Activated naive CD8-positive, alpha-beta T cell treated with anti-CD3 and anti-CD28 coated beads for 36 hours (primary cell): ENCODE measurements around the gene SLC25A33. TPM values are rescaled to one million over a fixed set of nuclear protein-coding genes. Genes with fewer than 3 reads are reported as not detected.

Experiments used
- DNase-seq: peaks from one replicate; pipeline ENCODE4 v3.0.0; 2021
- H3K27ac Mint-ChIP-seq: one replicate; pipeline ENCODE4 v1.8.0; 2022; ENCODE audit warnings: mild to moderate bottlenecking, moderate library complexity, mixed read lengths
- H3K27me3 Mint-ChIP-seq: one replicate; pipeline ENCODE4 v1.8.0; 2022; ENCODE audit warnings: mild to moderate bottlenecking, mixed read lengths
- H3K36me3 Mint-ChIP-seq: one replicate; pipeline ENCODE4 v1.8.0; 2021; ENCODE audit warnings: mild to moderate bottlenecking, mixed read lengths
- H3K4me1 Mint-ChIP-seq: one replicate; pipeline ENCODE4 v1.8.0; 2021; ENCODE audit warnings: mixed read lengths
- H3K4me3 Mint-ChIP-seq: one replicate; pipeline ENCODE4 v1.8.0; 2022; ENCODE audit warnings: mild to moderate bottlenecking, moderate library complexity, mixed read lengths
- H3K9me3 Mint-ChIP-seq: one replicate; pipeline ENCODE4 v1.8.0; 2022; ENCODE audit warnings: mixed read lengths
- total RNA-seq, 2 experiments: library from RNA; stranded (reverse); gene quantifications; one replicate each; pipeline ENCODE4 v1.2.3, GENCODE V29; 2021

Gene SLC25A33
- total RNA-seq, 2 experiments from 2014 or later: 11.1 to 13.2 TPM

DNA sequence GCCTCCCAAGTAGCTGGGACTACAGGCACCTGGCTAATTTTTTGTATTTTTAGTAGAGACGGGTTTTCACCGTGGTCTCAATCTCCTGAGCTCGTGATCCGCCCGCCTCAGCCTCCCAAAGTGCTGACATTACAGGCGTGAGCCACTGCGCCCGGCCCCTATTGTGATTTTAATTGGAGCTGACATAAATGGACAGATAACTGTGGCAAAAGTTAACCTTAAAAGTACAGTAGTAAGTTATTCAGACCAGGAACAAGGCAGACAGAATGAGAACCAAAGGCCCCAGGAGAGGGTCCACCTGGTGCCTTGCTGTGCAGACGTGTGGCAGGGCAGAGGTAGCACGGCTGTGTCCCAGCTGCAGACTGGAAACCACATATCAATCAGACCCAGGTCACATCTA lies 60.5 kb downstream of the SLC25A33 start:
- Mint-ChIP-seq H3K27ac (no peak overlapping the region), H3K36me3 (peaks cover 5% of the 10 kb centered on the region), H3K9me3 (no peaks in the 10 kb centered on the region), H3K4me1 (no peaks in the 10 kb centered on the region), H3K4me3 (no peak overlapping the region), H3K27me3 (no peaks in the 10 kb centered on the region)
- DNase-seq: no peak

DNA sequence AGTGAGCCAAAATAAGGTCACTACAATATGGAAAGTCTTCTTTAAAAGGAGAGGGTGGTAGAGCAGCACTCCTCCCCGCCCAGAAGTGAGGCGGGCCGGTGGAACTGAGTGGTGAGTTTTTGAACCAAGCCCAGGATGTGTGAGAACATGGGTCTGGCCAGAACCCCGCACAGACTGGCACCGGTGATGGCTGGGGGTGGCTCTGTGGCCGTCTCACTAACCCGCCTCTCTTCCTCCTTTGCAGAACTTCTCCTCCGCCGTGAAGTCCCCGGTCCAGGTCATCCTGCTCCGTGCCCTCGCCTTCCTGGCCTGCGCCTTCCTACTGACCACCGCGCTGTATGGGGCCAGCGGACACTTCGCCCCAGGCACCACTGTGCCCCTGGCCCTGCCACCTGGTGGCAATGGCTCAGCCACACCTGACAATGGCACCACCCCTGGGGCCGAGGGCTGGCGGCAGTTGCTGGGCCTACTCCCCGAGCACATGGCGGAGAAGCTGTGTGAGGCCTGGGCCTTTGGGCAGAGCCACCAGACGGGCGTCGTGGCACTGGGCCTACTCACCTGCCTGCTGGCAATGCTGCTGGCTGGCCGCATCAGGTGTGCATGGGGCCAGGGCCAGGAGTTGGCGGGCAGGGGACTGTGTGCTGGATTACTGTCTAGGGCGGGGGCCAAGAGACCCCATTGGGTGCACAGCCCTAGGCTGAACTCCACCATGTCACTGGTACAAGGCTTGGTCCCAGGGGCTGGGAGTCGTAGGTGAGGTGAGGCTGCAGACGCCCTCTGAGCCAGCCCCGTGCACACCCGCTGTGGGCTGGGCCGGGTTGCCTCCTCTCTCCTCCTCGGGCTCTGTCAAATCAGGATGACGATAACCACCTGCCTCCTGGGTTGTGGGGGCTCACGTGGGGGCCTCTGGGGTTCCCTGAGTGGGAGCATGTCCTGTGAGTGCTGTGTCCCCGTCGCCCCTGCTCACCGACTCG lies 61.9 kb downstream of the SLC25A33 start:
- Mint-ChIP-seq H3K9me3 (no peaks in the 10 kb centered on the region), H3K4me3 (no peak overlapping the region), H3K27ac (no peak overlapping the region), H3K36me3 (peaks cover 8% of the 10 kb centered on the region), H3K27me3 (no peaks in the 10 kb centered on the region), H3K4me1 (no peaks in the 10 kb centered on the region)
- DNase-seq: no peak

DNA sequence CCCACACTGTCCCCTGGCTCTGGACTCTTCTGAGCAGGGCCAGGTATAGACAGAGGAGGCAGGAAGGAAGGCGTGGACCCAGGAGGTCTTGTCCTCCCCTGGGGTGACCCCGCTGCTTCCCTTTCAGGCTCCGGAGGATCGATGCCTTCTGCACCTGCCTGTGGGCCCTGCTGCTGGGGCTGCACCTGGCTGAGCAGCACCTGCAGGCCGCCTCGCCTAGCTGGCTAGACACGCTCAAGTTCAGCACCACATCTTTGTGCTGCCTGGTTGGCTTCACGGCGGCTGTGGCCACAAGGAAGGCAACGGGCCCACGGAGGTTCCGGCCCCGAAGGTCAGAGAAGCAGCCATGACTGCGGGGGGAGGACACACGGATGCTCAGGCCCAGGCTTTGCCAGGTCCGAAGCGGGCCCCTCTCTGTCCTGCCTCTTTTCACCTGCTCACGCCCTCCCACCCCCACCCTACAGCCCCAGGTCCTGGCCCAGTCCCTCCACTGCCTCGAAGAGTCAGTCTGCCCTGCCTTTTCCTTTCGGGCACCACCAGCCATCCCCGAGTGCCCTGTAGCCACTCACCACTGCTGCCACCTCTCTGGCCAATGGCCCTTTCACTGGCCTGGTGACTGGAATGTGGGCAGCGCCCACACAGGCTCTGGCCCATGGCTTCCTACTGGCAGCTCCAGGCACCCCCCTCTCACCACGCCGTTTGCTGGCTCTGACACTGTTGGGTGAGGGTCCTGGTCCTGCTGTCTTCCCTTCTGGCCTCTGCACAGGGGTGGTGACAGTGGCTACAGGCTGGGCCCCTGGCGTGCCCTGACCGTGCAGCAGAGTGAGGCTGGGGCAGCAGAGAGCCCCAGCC lies 62.9 kb downstream of the SLC25A33 start:
- Mint-ChIP-seq H3K4me3 (no peak overlapping the region), H3K4me1 (no peaks in the 10 kb centered on the region), H3K27me3 (no peaks in the 10 kb centered on the region), H3K9me3 (no peaks in the 10 kb centered on the region), H3K36me3 (peaks cover 3% of the 10 kb centered on the region), H3K27ac (no peak overlapping the region)
- DNase-seq: no peak

GRCh38 chr1:9602794-9603167 lies 63.5 kb downstream of the SLC25A33 start:
- no peak overlapping the region for H3K4me3 Mint-ChIP-seq
- no peak overlapping the region for H3K27ac Mint-ChIP-seq
- no peak for DNase-seq
- no peaks in the 10 kb centered on the region for H3K9me3 Mint-ChIP-seq
- H3K36me3 Mint-ChIP-seq: peaks cover 3% of the 10 kb centered on the region
- H3K27me3 Mint-ChIP-seq: no peaks in the 10 kb centered on the region
- no peaks in the 10 kb centered on the region for H3K4me1 Mint-ChIP-seq

DNA sequence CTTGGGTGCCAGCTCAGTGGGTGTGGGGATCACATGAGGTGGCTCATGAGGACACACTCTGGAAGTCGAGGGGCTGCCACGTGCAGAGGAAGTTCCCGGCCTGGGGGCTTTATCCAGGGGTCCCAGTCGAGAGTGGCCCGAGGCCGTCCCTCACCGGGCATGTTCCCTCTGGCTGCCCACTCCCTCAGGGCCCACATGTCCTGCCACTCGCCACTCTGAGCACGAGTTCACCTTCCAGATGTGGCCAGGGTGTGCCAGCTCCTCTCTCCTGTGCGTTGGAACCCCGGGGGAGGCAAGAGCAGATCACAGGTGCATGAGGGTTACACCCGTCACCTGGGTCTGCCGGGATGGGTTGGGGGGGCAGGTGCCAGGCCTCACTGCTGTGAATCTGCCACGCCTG lies 64.0 kb downstream of the SLC25A33 start:
- peaks cover 3% of the 10 kb centered on the region for H3K36me3 Mint-ChIP-seq
- no peaks in the 10 kb centered on the region for H3K4me1 Mint-ChIP-seq
- no peak for DNase-seq
- no peak overlapping the region for H3K4me3 Mint-ChIP-seq
- no peaks in the 10 kb centered on the region for H3K27me3 Mint-ChIP-seq
- no peak overlapping the region for H3K27ac Mint-ChIP-seq
- H3K9me3 Mint-ChIP-seq: no peaks in the 10 kb centered on the region

GRCh38 chr1:9603766-9604753 lies 64.8 kb downstream of the SLC25A33 start:
- no peak overlapping the region for H3K4me3 Mint-ChIP-seq
- no peaks in the 10 kb centered on the region for H3K27me3 Mint-ChIP-seq
- no peaks in the 10 kb centered on the region for H3K4me1 Mint-ChIP-seq

GRCh38 chr1:9604836-9605235 lies 65.6 kb downstream of the SLC25A33 start:
- no peak for DNase-seq
- no peaks in the 10 kb centered on the region for H3K27me3 Mint-ChIP-seq
- H3K27ac Mint-ChIP-seq: peak overlapping the region; percentile 56
- H3K36me3 Mint-ChIP-seq: peaks cover 3% of the 10 kb centered on the region
- H3K9me3 Mint-ChIP-seq: no peaks in the 10 kb centered on the region
- H3K4me3 Mint-ChIP-seq: no peak overlapping the region
- no peaks in the 10 kb centered on the region for H3K4me1 Mint-ChIP-seq

More at GRCh38 chr1:9603766-9604753, 64.8 kb downstream of the SLC25A33 start:
- DNase-seq: no peak
- H3K27ac Mint-ChIP-seq: no peak overlapping the region
- peaks cover 3% of the 10 kb centered on the region for H3K36me3 Mint-ChIP-seq
- H3K9me3 Mint-ChIP-seq: no peaks in the 10 kb centered on the region

- Mint-ChIP-seq H3K27ac (no peak overlapping the region), H3K36me3 (peaks cover 6% of the 10 kb centered on the region), H3K27me3 (no peaks in the 10 kb centered on the region)
Observed at GRCh38 chr1:9605946-9606455, 66.7 kb downstream of the SLC25A33 start.

DNA sequence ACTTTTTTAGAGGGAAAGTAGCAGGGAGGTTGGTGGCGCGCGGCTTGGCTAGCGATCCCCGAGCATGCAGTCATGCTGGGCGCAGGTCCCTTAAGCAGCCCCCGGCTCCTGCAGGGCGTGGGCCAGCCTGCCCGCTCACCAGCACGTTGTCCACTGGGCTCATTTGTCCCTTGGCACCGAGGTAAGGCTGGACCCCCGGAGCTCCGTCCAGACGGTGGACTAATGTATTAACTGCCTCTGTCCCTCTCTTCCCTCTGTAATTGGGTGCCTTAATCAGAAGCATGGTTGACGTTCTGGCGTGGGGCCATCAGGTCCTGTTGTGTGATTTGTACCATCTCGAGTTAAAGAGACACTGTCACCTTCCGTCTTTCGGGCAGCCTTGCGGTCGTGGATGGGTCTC lies 67.2 kb downstream of the SLC25A33 start:
- Mint-ChIP-seq H3K36me3 (peaks cover 9% of the 10 kb centered on the region), H3K27ac (no peak overlapping the region), H3K4me1 (no peaks in the 10 kb centered on the region), H3K9me3 (no peaks in the 10 kb centered on the region), H3K4me3 (no peak overlapping the region), H3K27me3 (no peaks in the 10 kb centered on the region)
- DNase-seq: no peak

More at GRCh38 chr1:9605946-9606455, 66.7 kb downstream of the SLC25A33 start:
- no peaks in the 10 kb centered on the region for H3K9me3 Mint-ChIP-seq
- H3K4me1 Mint-ChIP-seq: no peaks in the 10 kb centered on the region
- no peak overlapping the region for H3K4me3 Mint-ChIP-seq
- DNase-seq: no peak

GRCh38 chr1:9606948-9607347 lies 67.7 kb downstream of the SLC25A33 start:
- Mint-ChIP-seq H3K27ac (no peak overlapping the region), H3K36me3 (peaks cover 10% of the 10 kb centered on the region), H3K27me3 (no peaks in the 10 kb centered on the region), H3K4me3 (no peak overlapping the region), H3K4me1 (no peaks in the 10 kb centered on the region), H3K9me3 (no peaks in the 10 kb centered on the region)
- no peak for DNase-seq

GRCh38 chr1:9607352-9607751 lies 68.1 kb downstream of the SLC25A33 start:
- H3K27me3 Mint-ChIP-seq: no peaks in the 10 kb centered on the region
- H3K4me3 Mint-ChIP-seq: no peak overlapping the region
- no peak for DNase-seq
- H3K4me1 Mint-ChIP-seq: no peaks in the 10 kb centered on the region
- H3K27ac Mint-ChIP-seq: no peak overlapping the region
- no peaks in the 10 kb centered on the region for H3K9me3 Mint-ChIP-seq
- H3K36me3 Mint-ChIP-seq: peaks cover 10% of the 10 kb centered on the region

DNA sequence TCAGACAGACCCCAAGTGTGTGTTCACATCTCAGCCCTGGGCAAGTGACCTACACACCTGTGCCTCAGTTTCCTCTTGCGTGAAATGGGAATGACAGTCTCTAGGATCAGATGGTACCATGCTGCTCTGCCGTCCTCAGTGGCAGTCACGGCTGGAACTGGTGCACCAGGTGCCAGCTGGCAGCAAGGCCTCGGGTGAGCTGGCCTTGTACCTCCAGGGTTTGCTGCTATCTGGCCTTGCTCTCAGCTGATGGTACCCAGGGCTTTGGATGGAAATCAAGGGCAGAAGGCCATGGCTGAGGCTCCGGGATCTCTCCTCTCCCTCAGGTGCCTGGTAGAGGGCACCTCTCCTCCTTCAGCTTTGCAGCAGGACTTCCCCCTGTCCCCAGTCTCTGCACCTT lies 70.7 kb downstream of the SLC25A33 start:
- no peak for DNase-seq
- H3K36me3 Mint-ChIP-seq: peaks cover 8% of the 10 kb centered on the region
- H3K9me3 Mint-ChIP-seq: no peaks in the 10 kb centered on the region
- no peaks in the 10 kb centered on the region for H3K4me1 Mint-ChIP-seq
- no peaks in the 10 kb centered on the region for H3K27me3 Mint-ChIP-seq
- H3K27ac Mint-ChIP-seq: no peak overlapping the region
- no peak overlapping the region for H3K4me3 Mint-ChIP-seq

DNA sequence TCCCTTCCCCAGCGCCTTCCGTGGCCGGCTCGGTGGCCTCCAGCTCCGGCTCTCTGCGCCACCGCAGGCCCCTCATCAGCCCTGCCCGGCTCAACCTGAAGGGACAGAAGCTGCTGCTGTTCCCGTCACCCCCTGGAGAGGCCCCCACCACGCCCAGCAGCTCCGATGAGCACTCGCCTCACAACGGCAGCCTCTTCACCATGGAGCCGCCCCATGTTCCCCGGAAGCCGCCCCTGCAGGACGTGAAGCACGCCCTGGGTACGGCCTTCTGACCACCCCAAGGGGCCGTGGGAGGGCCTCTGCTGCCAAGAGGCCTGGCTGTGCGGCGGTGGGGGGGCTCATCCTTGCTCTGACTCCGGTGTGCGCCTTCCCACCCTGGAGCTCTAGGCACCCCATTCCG lies 71.3 kb downstream of the SLC25A33 start:
- H3K4me1 Mint-ChIP-seq: no peaks in the 10 kb centered on the region
- H3K27me3 Mint-ChIP-seq: no peaks in the 10 kb centered on the region
- no peak overlapping the region for H3K27ac Mint-ChIP-seq
- peaks cover 7% of the 10 kb centered on the region for H3K36me3 Mint-ChIP-seq
- no peak overlapping the region for H3K4me3 Mint-ChIP-seq
- H3K9me3 Mint-ChIP-seq: no peaks in the 10 kb centered on the region
- DNase-seq: no peak

DNA sequence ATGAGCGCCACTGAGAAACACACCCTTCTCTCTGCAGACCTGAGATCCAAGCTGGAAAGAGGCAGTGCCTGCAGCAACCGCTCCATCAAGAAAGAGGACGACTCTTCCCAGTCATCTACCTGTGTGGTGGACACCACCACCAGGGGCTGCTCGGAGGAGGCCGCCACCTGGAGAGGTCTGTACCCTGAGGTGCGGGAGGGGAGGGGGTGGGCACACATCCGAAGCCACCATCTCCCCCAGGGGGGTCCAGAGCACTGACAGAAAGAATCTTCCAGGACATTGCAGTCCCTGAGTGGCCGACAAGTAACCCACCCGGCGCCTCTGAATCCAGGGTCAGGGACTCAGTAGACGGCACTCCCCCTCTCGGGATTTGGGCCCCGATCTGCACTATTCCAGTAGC lies 72.5 kb downstream of the SLC25A33 start:
- no peak for DNase-seq
- Mint-ChIP-seq H3K27me3 (no peaks in the 10 kb centered on the region), H3K4me3 (no peak overlapping the region), H3K9me3 (no peaks in the 10 kb centered on the region), H3K36me3 (peaks cover 7% of the 10 kb centered on the region), H3K4me1 (no peaks in the 10 kb centered on the region), H3K27ac (no peak overlapping the region)
